Tibial nerve (tissue), 4 donors: ENCODE results near the gene COX4I2.

Source experiments
- CTCF ChIP-seq, 5 experiments: fragments of 200-600 bp in 3 of 5; fragments of 450-650 bp in 2 of 5; sonication (generic) in 3 of 5; IDR thresholded peaks; one replicate each; pipeline ENCODE4 v1.5.1; 2016 to 2019; ENCODE audit warnings: antibody characterized with exemption in 5 of 5, mild to moderate bottlenecking in 3 of 5, moderate library complexity in 2 of 5
- EP300 ChIP-seq, 2 donors: sonication (generic); formaldehyde crosslinking; IDR thresholded peaks; one replicate each; pipeline ENCODE4 v1.6.1; 2017; ENCODE audit warnings: antibody characterized with exemption in 2 of 2, mild to moderate bottlenecking in 1 of 2
- POLR2A ChIP-seq, 2 donors: fragments of 450-650 bp; IDR thresholded peaks; one replicate each; pipeline ENCODE4 v1.6.1; 2017; ENCODE audit warnings: antibody characterized with exemption in 2 of 2, mild to moderate bottlenecking in 2 of 2, moderate library complexity in 2 of 2

- TF ChIP-seq EP300 (IDR thresholded peaks at IDR 0.05) (no peak), CTCF (IDR thresholded peaks at IDR 0.05) (no peak), POLR2A (IDR thresholded peaks at IDR 0.05) (no peak)
These were observed 36.3 kb downstream of the COX4I2 start for GRCh38 chr20:31673943-31674463.
